Testis (tissue), 3 donors: ENCODE measurements around the gene SPIN4. TPM values are rescaled to one million over a fixed set of nuclear protein-coding genes. Genes with fewer than 3 reads are reported as not detected.

ENCODE experiments used
- DNase-seq: peaks from one replicate; pipeline ENCODE4 v3.0.0-alpha.2; 2019
- H3K27ac ChIP-seq, 2 donors: fragments of 200-600 bp; sonication (generic); one replicate each; pipeline ENCODE4 v1.5.1; 2019
- H3K27me3 ChIP-seq: fragments of 200-600 bp; sonication (generic); one replicate; pipeline ENCODE4 v1.5.1; 2019
- H3K36me3 ChIP-seq: fragments of 200-600 bp; sonication (generic); one replicate; pipeline ENCODE4 v1.5.1; 2017; ENCODE audit warnings: low read depth; ENCODE audit errors: missing control alignments
- H3K4me1 ChIP-seq: fragments of 200-600 bp; sonication (generic); one replicate; pipeline ENCODE4 v1.5.1; 2019
- H3K4me3 ChIP-seq, 2 donors: fragments of 200-600 bp; sonication (generic); one replicate each; pipeline ENCODE4 v1.5.1; 2017 to 2019
- H3K9me3 ChIP-seq: fragments of 200-600 bp; sonication (generic); one replicate; pipeline ENCODE4 v1.5.1; 2017
- CTCF ChIP-seq, 3 experiments: fragments of 450-650 bp in 2 of 3; fragments of 200-600 bp in 1 of 3; sonication (generic) in 1 of 3; IDR thresholded peaks; one replicate each; pipeline ENCODE4 v1.5.1; 2016 to 2019; ENCODE audit warnings: antibody characterized with exemption in 3 of 3, mild to moderate bottlenecking in 2 of 3, moderate library complexity in 1 of 3
- POLR2A ChIP-seq: fragments of 450-650 bp; IDR thresholded peaks from one replicate; pipeline ENCODE4 v1.6.1; 2017; ENCODE audit warnings: antibody characterized with exemption, mild to moderate bottlenecking, moderate library complexity
- WGBS, 2 donors: methylation state at CpG; one replicate each; pipeline ENCODE4 v1.1.5; 2018; 5-methylcytosine and 5-hydroxymethylcytosine counted together
- intact Hi-C: fragments of 100-400 bp; cut with DNase I; formaldehyde crosslinking; loops from one replicate; pipeline ENCODE4 v1.15.1; 2023; ENCODE audit warnings: low total_unique reads
- polyA plus RNA-seq: library from polyadenylated mRNA; stranded (reverse); fragments of 350-450 nt; fragmentation: Illumina TruSeq; extraction: RNeasy Lipid Tissue Mini Kit (QIAGEN cat#74804); gene quantifications from one replicate; pipeline ENCODE4 v1.2.3, GENCODE V29; 2014; ENCODE audit warnings: low read depth, low replicate concordance; ENCODE audit not compliant: insufficient read depth
- total RNA-seq, 2 donors: library from RNA; depleted of rRNA; stranded (reverse); fragments of >200 nt; gene quantifications; one replicate each; pipeline ENCODE4 v1.2.3, GENCODE V29; 2016

Gene SPIN4
- total and polyA plus RNA-seq, 3 donors from 2014 or later = 1.2 to 2.4 (median 2.2) TPM

GRCh38 chrX:63363788-63364187, 12.7 kb upstream of the SPIN4 start:
- WGBS, 2 donors = 83 to 97% methylated on average over 1 to 4 of the region's 4 CpGs
- no peak overlapping the region for H3K4me3 ChIP-seq
- DNase-seq = no peak
- H3K27me3 ChIP-seq = no peaks in the 10 kb centered on the region
- intact Hi-C loops = no loop called here
- no peaks in the 10 kb centered on the region for H3K9me3 ChIP-seq
- H3K27ac ChIP-seq = no peak overlapping the region
- TF ChIP-seq CTCF (IDR thresholded peaks at IDR 0.05) = no peak
- no peak for TF ChIP-seq POLR2A
- no peaks in the 10 kb centered on the region for H3K4me1 ChIP-seq
- no peaks in the 10 kb centered on the region for H3K36me3 ChIP-seq

- Histone ChIP-seq H3K36me3 (no peaks in the 10 kb centered on the region), H3K9me3 (no peaks in the 10 kb centered on the region)
- 56 to 71% methylated on average over 2 of the region's 2 CpGs for whole genome bisulfite sequencing, 2 donors
Observed at GRCh38 chrX:63361494-63361893, 10.4 kb upstream of the SPIN4 start.

GRCh38 chrX:63354484-63354883, 3.4 kb upstream of the SPIN4 start:
- intact Hi-C loops = no loop called here
- H3K27ac ChIP-seq = no peak overlapping the region
- no peak overlapping the region for H3K4me3 ChIP-seq
- H3K36me3 ChIP-seq = no peaks in the 10 kb centered on the region
- H3K4me1 ChIP-seq = no peaks in the 10 kb centered on the region
- H3K27me3 ChIP-seq = no peaks in the 10 kb centered on the region
- TF ChIP-seq POLR2A = no peak
- TF ChIP-seq CTCF (IDR thresholded peaks at IDR 0.05) = no peak
- no peaks in the 10 kb centered on the region for H3K9me3 ChIP-seq
- DNase-seq = no peak

More at GRCh38 chrX:63361494-63361893, 10.4 kb upstream of the SPIN4 start:
- Histone ChIP-seq H3K4me3 (no peak overlapping the region), H3K4me1 (no peaks in the 10 kb centered on the region), H3K27me3 (no peaks in the 10 kb centered on the region), H3K27ac (no peak overlapping the region)
- intact Hi-C loops = no loop called here
- no peak for TF ChIP-seq CTCF (IDR thresholded peaks at IDR 0.05)
- TF ChIP-seq POLR2A = no peak
- DNase-seq = no peak

- no peaks in the 10 kb centered on the region for H3K4me1 ChIP-seq
- peak overlapping the region; percentile 51 to 70 for H3K4me3 ChIP-seq
- H3K9me3 ChIP-seq = no peaks in the 10 kb centered on the region
- no peak overlapping the region for H3K27ac ChIP-seq
- 0% methylated on average over 9 to 20 of the region's 20 CpGs for WGBS, 2 donors
- peak; percentile 22 for DNase-seq
- TF ChIP-seq CTCF (IDR thresholded peaks at IDR 0.05) (no peak), POLR2A (no peak)
- H3K36me3 ChIP-seq = no peaks in the 10 kb centered on the region
- H3K27me3 ChIP-seq = no peaks in the 10 kb centered on the region
- intact Hi-C loops = no loop called here
Observed at GRCh38 chrX:63350465-63350877, 661 bp downstream of the SPIN4 start.

- 27 to 33% methylated on average over 3 of the region's 3 CpGs for WGBS, 2 donors
- TF ChIP-seq CTCF (IDR thresholded peaks at IDR 0.05) (no peak), POLR2A (no peak)
- H3K27me3 ChIP-seq = no peaks in the 10 kb centered on the region
- no peak overlapping the region for H3K27ac ChIP-seq
- no peaks in the 10 kb centered on the region for H3K9me3 ChIP-seq
- no peak for DNase-seq
- no peaks in the 10 kb centered on the region for H3K36me3 ChIP-seq
- no peak overlapping the region for H3K4me3 ChIP-seq
- no peaks in the 10 kb centered on the region for H3K4me1 ChIP-seq
- intact Hi-C loops = no loop called here
Observed at GRCh38 chrX:63349307-63349706, 1.8 kb downstream of the SPIN4 start.
